ENCODE data around the gene FBXO48. TPM values are rescaled to one million over a fixed set of nuclear protein-coding genes. Genes with fewer than 3 reads are reported as not detected.

The FBXO48 gene
- total RNA-seq, 2 experiments from 2014 or later: 1.5 to 6.8 TPM

GRCh38 chr2:68411397-68412126 is 55.5 kb downstream of the FBXO48 start:
- intact Hi-C loops (cut with micrococcal nuclease; ENCODE audit: unreplicated experiment): loop anchor here (1.0 to 2.0 kb wide), 3 partner anchors 25 to 49 kb away; no protein-coding TSS in a partner anchor
- TSS peak; percentile 81 for BruUV-seq (replicated peaks)
- Histone ChIP-seq H3K36me3 (ENCODE audit: insufficient read depth, low read length) (peaks cover 7% of the 10 kb centered on the region), H3K79me2 (ENCODE audit: insufficient read depth, low read depth, low read length) (no peaks in the 10 kb centered on the region), H4K20me1 (ENCODE audit: insufficient read depth, low read length) (no peaks in the 10 kb centered on the region), H3K4me1 (ENCODE audit: insufficient read depth, low read length, poor library complexity, severe bottlenecking) (peaks cover 57% of the 10 kb centered on the region), H3K9me2 (ENCODE audit: insufficient read depth, low read length) (no peaks in the 10 kb centered on the region), H3K4me2 (ENCODE audit: low read length) (peak overlapping the region; percentile 77), H3K9me3 (ENCODE audit: low read length) (peaks cover 21% of the 10 kb centered on the region), H3K4me3 (ENCODE audit: low read depth, low read length, poor library complexity, severe bottlenecking) (peak overlapping the region; percentile 47), H3K27ac (ENCODE audit: low read depth, low read length, poor library complexity, severe bottlenecking) (peak overlapping the region; percentile 92), H2AFZ (ENCODE audit: low read length) (peak overlapping the region; percentile 65; the same call in 1 of the 2 replicates)
- CTCF ChIA-PET (ENCODE audit: unreplicated experiment): interaction anchor here (0.9 to 2.0 kb wide), 2 partner anchors 9 to 23 kb away, joined by 5 to 8 read pairs; no protein-coding TSS in a partner anchor
- POLR2A ChIA-PET: interaction anchor here (0.6 to 11.7 kb wide), 14 partner anchors 8 to 1293 kb away, joined by 3 to 103 read pairs (median 3); partner anchors contain the start of genes APLF, FBXO48 and PLEK
- DNase-seq (ENCODE audit: low spot score): peak; percentile 91
- TF ChIP-seq EZH2phosphoT487 (IDR thresholded peaks at IDR 0.05; ENCODE audit: borderline replicate concordance, low read depth, low read length) (no peak), CTCF (conservative IDR thresholded peaks at IDR 0.05; ENCODE audit: low read length) (no peak)

Other genes starting within 250 kb of the FBXO48 start
- gene PPP3R1, start 214.8 kb downstream of the FBXO48 start, total RNA-seq (2014; rRNA removed; shearing (Covaris generic)): 14.1 and 15.1 TPM in 2 replicates
- 90.3 and 97.4 TPM in 2 replicates for gene PPP3R1, start 214.8 kb downstream of the FBXO48 start, total RNA-seq (2022)
- gene CNRIP1, start 147.3 kb downstream of the FBXO48 start, total RNA-seq (2014; rRNA removed; shearing (Covaris generic)): not detected in 2 replicates
- not detected in 2 replicates for gene CNRIP1, start 147.3 kb downstream of the FBXO48 start, total RNA-seq (2022)
- gene PLEK, start 102.0 kb downstream of the FBXO48 start, total RNA-seq (2014; rRNA removed; shearing (Covaris generic)): 20.8 and 27.3 TPM in 2 replicates
- gene PLEK, start 102.0 kb downstream of the FBXO48 start, total RNA-seq (2022): 80.6 and 88.7 TPM in 2 replicates
- gene APLF, start 291 bp upstream of the FBXO48 start, total RNA-seq (2014; rRNA removed; shearing (Covaris generic)): 6.1 and 8.8 TPM in 2 replicates
- 6.8 and 7.6 TPM in 2 replicates for gene APLF, start 291 bp upstream of the FBXO48 start, total RNA-seq (2022)
- 0.08 and 0.28 TPM in 2 replicates for gene PROKR1, start 176.3 kb upstream of the FBXO48 start, total RNA-seq (2014; rRNA removed; shearing (Covaris generic))
- not detected in 2 replicates for gene PROKR1, start 176.3 kb upstream of the FBXO48 start, total RNA-seq (2022)